CD8-positive, alpha-beta memory T cell (primary cell): ENCODE results near the gene POLR2C. TPM values are rescaled to one million over a fixed set of nuclear protein-coding genes. Genes with fewer than 3 reads are reported as not detected.

Experiments
- CTCF ChIA-PET: fragments of 350-600 bp; sonication (Branson Sonifier 250); formaldehyde crosslinking; loops from one replicate; lab custom pipeline; 2021; ENCODE audit warnings: antibody characterized with exemption; lab: Charles Lee
- POLR2A ChIA-PET: fragments of 350-600 bp; sonication (Branson Sonifier 250); formaldehyde crosslinking; loops from one replicate; lab custom pipeline; 2021; ENCODE audit warnings: antibody characterized with exemption; lab: Charles Lee
- DNase-seq, 5 donors: peaks; one replicate each; pipeline versions ENCODE4 v3.0.0 to v3.0.0-alpha.2; 2020 to 2022; ENCODE audit warnings: mixed read lengths in 1 of 5
- H3K27ac ChIP-seq: one replicate; pipeline ENCODE4 v1.7.0; 2013; ENCODE audit warnings: low read depth, mild to moderate bottlenecking, low read length, moderate library complexity
- H3K27me3 ChIP-seq: 2 replicates; pipeline ENCODE4 v1.7.0; 2013; ENCODE audit warnings: low read length, mild to moderate bottlenecking; ENCODE audit not compliant: insufficient read depth, poor library complexity, severe bottlenecking
- H3K36me3 ChIP-seq: 2 replicates; pipeline ENCODE4 v1.7.0; 2013; ENCODE audit warnings: mild to moderate bottlenecking, low read length, moderate library complexity; ENCODE audit not compliant: insufficient read depth
- H3K4me1 ChIP-seq: 2 replicates; pipeline ENCODE4 v1.7.0; 2013; ENCODE audit warnings: mild to moderate bottlenecking, low read length, moderate library complexity; ENCODE audit not compliant: insufficient read depth
- H3K4me3 ChIP-seq: 2 replicates; pipeline ENCODE4 v1.7.0; 2013; ENCODE audit warnings: mild to moderate bottlenecking, low read length
- H3K9me3 ChIP-seq: 2 replicates; pipeline ENCODE4 v1.7.0; 2013; ENCODE audit warnings: mild to moderate bottlenecking, low read length
- H3K27ac Mint-ChIP-seq, 8 donors: one replicate each; pipeline ENCODE4 v1.8.0; 2020 to 2021; ENCODE audit warnings: mixed read lengths in 8 of 8, mild to moderate bottlenecking in 6 of 8, inconsistent platforms in 3 of 8, moderate library complexity in 3 of 8
- H3K27me3 Mint-ChIP-seq, 2 donors: one replicate each; pipeline ENCODE4 v1.8.0; 2020 to 2021; ENCODE audit warnings: mixed read lengths in 2 of 2, mild to moderate bottlenecking in 1 of 2, moderate library complexity in 1 of 2
- H3K36me3 Mint-ChIP-seq, 3 donors: one replicate each; pipeline ENCODE4 v1.8.0; 2020 to 2021; ENCODE audit warnings: mixed read lengths in 3 of 3, inconsistent platforms in 1 of 3, mild to moderate bottlenecking in 1 of 3
- H3K4me1 Mint-ChIP-seq, 3 donors: one replicate each; pipeline ENCODE4 v1.8.0; 2020 to 2021; ENCODE audit warnings: mixed read lengths in 3 of 3, inconsistent platforms in 1 of 3, mild to moderate bottlenecking in 1 of 3
- H3K4me3 Mint-ChIP-seq, 7 donors: one replicate each; pipeline ENCODE4 v1.8.0; 2020 to 2021; ENCODE audit warnings: mixed read lengths in 7 of 7, mild to moderate bottlenecking in 6 of 7, moderate library complexity in 4 of 7, inconsistent platforms in 2 of 7
- H3K9me3 Mint-ChIP-seq, 5 donors: one replicate each; pipeline ENCODE4 v1.8.0; 2020 to 2022; ENCODE audit warnings: mixed read lengths in 5 of 5, mild to moderate bottlenecking in 3 of 5, moderate library complexity in 2 of 5, inconsistent platforms in 1 of 5
- polyA plus RNA-seq: library from polyadenylated mRNA; unstranded; fragments of 300-500 nt; fragmentation: Illumina TruSeq; gene quantifications from one replicate; pipeline ENCODE4 v1.2.3, GENCODE V29; 2021
- total RNA-seq, 2 experiments: library from RNA; stranded (reverse); gene quantifications; one replicate each; pipeline ENCODE4 v1.2.3, GENCODE V29; 2021

The POLR2C gene
- total and polyA plus RNA-seq, 3 experiments from 2014 or later = 36.1 to 95.0 (median 92.3) TPM

DNA sequence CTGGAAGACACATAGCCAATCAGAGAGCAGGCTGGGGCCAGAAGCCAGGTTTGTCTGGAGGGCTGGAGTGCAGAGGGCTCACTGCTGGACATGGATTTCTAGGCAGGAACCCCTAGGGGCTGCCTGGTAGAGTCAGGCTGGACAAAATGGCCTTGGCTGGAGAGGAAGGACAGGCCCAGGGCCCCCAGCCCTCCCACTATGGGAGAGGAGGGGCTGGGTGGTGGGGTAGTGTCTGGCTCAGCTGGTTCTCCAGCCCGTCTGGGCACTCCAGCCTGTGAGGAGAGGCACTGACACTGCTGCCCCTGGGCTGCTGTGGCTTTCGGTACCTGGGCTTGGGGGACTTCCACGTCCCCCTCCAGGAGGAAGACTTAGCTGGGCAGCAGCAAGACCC, 45.6 kb downstream of the POLR2C start:
- Histone ChIP-seq H3K36me3 (no peaks in the 10 kb centered on the region), H3K4me3 (no peak overlapping the region), H3K4me1 (no peaks in the 10 kb centered on the region), H3K9me3 (no peaks in the 10 kb centered on the region), H3K27me3 (no peaks in the 10 kb centered on the region), H3K27ac (no peak overlapping the region)
- H3K36me3 Mint-ChIP-seq = peaks cover 0 to 12% (median 4%) of the 10 kb centered on the region in 3 donors
- H3K4me1 Mint-ChIP-seq = no peaks in the 10 kb centered on the region
- H3K27me3 Mint-ChIP-seq = peaks cover 0 to 9% of the 10 kb centered on the region in 2 donors
- no peak for DNase-seq
- no peak overlapping the region for H3K27ac Mint-ChIP-seq
- no peaks in the 10 kb centered on the region for H3K9me3 Mint-ChIP-seq
- CTCF ChIA-PET = no interaction called here
- POLR2A ChIA-PET = interaction anchor here (0.6 to 1.4 kb wide), 3 partner anchors 34 to 1007 kb away, joined by 3 to 5 read pairs (median 4); partner anchors contain the start of gene ADGRG5
- H3K4me3 Mint-ChIP-seq = no peak overlapping the region

DNA sequence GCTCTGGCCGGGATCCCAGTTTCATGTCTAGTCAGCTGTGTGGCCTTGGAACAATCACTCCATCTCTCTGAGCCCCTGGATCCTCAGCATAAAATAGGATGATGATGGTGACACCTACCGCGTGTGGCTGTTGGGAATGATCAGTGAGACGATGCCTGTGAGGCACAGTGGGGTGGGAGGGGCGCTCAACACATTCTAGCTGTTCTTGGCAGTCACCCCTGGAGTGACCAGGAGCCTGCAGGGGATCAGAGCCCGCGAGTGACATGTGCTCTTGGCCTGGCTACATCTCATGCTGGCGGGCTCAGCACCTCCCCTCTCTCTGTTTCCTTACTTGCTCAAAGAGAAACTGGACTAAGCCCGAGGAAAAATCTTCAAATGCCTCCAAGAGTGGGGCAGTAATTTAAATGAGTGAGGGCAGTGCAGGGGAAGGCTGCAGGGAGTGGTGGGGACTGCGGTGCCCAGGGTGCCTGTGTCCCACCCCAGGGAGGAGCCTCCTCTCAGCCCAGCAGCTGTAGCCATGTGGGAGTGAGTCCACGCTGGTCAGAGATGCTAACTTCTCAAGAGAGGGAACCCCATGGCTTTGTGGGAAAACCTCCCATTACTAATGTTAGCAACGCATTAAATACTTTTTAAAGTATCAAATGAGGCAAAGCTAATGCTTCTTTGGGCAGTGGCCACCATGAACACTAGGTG, 46.9 kb downstream of the POLR2C start:
- Histone ChIP-seq H3K9me3 (no peaks in the 10 kb centered on the region), H3K27ac (no peak overlapping the region), H3K4me3 (no peak overlapping the region), H3K27me3 (no peaks in the 10 kb centered on the region), H3K36me3 (no peaks in the 10 kb centered on the region), H3K4me1 (no peaks in the 10 kb centered on the region)
- H3K27ac Mint-ChIP-seq = peak overlapping the region in 2 of 8 donors; percentile 36 to 84
- H3K27me3 Mint-ChIP-seq = peaks cover 0 to 9% of the 10 kb centered on the region in 2 donors
- ChIA-PET POLR2A (interaction anchor here (1.4 kb wide), 1 partner anchor 33 kb away, joined by 3 read pairs; the partner anchor contains the start of gene ADGRG5), CTCF (interaction anchor here (1.5 kb wide), 1 partner anchor 93 kb away, joined by 3 read pairs; no protein-coding TSS in a partner anchor)
- H3K9me3 Mint-ChIP-seq = no peaks in the 10 kb centered on the region
- H3K36me3 Mint-ChIP-seq = peaks cover 0 to 25% (median 5%) of the 10 kb centered on the region in 3 donors
- no peak for DNase-seq
- no peaks in the 10 kb centered on the region for H3K4me1 Mint-ChIP-seq
- H3K4me3 Mint-ChIP-seq = no peak overlapping the region

DNA sequence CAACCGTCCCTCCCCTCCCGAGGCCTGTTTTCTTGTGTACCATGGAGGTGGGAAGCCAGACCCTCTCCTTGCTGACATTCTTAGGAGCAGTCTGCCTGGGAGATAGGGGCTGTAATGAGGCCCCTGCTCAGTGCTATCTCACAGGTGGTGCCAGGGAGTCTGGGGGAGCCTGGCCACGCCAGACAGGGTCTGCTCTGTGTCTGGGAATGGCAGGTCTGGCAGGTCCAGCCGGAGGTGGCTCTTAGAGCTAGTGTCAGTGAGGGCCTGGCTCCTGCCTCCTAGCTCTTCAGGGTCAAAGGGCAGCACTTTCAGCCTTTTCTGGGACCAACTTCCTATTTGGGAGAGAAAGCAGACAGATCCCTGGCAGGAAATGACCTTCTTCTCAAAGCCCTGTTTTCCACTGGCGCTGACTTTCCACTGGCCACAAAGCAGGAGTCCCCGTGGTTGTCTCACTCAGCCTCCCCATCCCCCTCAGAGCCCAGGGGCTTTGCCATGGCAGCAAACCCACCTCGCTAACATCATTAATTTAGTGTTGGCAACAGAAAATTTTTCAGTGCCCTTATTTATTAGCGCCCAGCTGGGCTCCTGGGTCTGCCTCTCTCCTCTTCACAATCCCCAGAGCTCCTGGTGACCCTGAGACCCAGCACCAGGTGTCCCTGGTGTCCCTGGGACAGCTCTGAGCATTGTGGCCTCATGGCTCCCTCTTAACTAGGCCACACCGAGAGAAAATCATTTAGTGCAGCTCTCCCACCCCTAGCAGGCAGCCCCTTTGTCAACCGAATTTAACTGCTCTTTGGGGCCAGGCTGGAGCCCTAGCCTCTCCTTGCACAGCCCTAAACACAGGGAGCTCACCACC, 47.8 kb downstream of the POLR2C start:
- no peak for DNase-seq
- Histone ChIP-seq H3K27ac (no peak overlapping the region), H3K4me1 (no peaks in the 10 kb centered on the region), H3K27me3 (no peaks in the 10 kb centered on the region), H3K36me3 (no peaks in the 10 kb centered on the region), H3K4me3 (no peak overlapping the region), H3K9me3 (no peaks in the 10 kb centered on the region)
- no peak overlapping the region for H3K27ac Mint-ChIP-seq
- CTCF ChIA-PET = interaction anchor here (1.5 to 1.7 kb wide), 2 partner anchors 10 to 94 kb away, joined by 3 to 9 read pairs; no protein-coding TSS in a partner anchor
- POLR2A ChIA-PET = no interaction called here
- no peaks in the 10 kb centered on the region for H3K9me3 Mint-ChIP-seq
- peaks cover 0 to 31% (median 6%) of the 10 kb centered on the region in 3 donors for H3K36me3 Mint-ChIP-seq
- H3K4me1 Mint-ChIP-seq = no peaks in the 10 kb centered on the region
- peaks cover 0 to 6% of the 10 kb centered on the region in 2 donors for H3K27me3 Mint-ChIP-seq
- no peak overlapping the region for H3K4me3 Mint-ChIP-seq

DNA sequence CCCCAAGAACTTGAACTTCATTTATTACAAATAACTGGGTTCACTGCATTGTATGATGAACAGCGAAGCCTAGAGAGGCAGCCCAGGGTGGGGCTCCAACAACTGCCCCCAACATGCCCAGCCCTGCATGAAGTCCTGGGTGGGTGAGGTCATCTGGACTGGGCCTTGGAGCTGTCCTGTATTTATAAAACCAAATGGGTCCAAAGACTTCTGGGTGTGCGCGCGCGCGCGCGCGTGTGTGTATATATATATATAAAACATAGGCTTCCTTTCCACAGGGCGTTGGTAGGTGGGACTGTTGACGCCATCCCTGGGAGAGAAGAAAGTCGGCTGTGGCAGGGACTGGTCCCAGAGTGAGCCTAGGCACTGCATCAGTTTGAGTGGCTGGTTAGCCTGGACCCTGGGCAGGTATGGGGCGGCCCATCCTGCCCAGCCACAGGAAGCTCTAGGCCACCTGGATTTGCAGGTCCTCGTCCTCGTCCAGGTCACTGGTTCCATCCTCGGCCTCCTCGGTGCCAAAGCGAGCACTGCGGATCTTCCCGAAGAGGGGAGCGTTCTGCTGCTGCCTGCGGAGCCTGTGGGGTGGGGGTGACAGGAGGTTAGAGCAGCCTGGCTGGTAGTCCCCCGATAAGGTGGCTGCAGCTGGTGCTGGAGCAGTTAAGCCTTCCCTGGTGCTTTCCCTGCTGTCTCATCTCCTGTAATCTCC, 50.0 kb downstream of the POLR2C start:
- Mint-ChIP-seq H3K4me1 (peaks cover 0 to 4% (median 0%) of the 10 kb centered on the region in 3 donors), H3K4me3 (no peak overlapping the region), H3K9me3 (no peaks in the 10 kb centered on the region), H3K27me3 (peaks cover 0 to 9% of the 10 kb centered on the region in 2 donors), H3K36me3 (peaks cover 0 to 50% (median 6%) of the 10 kb centered on the region in 3 donors), H3K27ac (peak overlapping the region in 2 of 8 donors; percentile 26 to 33)
- Histone ChIP-seq H3K4me1 (no peaks in the 10 kb centered on the region), H3K9me3 (no peaks in the 10 kb centered on the region), H3K36me3 (no peaks in the 10 kb centered on the region), H3K27ac (no peak overlapping the region), H3K27me3 (no peaks in the 10 kb centered on the region), H3K4me3 (no peak overlapping the region)
- POLR2A ChIA-PET = no interaction called here
- CTCF ChIA-PET = interaction anchor here (2.7 kb wide), 1 partner anchor 50 kb away, joined by 7 read pairs; the partner anchor contains the start of gene POLR2C
- no peak for DNase-seq

DNA sequence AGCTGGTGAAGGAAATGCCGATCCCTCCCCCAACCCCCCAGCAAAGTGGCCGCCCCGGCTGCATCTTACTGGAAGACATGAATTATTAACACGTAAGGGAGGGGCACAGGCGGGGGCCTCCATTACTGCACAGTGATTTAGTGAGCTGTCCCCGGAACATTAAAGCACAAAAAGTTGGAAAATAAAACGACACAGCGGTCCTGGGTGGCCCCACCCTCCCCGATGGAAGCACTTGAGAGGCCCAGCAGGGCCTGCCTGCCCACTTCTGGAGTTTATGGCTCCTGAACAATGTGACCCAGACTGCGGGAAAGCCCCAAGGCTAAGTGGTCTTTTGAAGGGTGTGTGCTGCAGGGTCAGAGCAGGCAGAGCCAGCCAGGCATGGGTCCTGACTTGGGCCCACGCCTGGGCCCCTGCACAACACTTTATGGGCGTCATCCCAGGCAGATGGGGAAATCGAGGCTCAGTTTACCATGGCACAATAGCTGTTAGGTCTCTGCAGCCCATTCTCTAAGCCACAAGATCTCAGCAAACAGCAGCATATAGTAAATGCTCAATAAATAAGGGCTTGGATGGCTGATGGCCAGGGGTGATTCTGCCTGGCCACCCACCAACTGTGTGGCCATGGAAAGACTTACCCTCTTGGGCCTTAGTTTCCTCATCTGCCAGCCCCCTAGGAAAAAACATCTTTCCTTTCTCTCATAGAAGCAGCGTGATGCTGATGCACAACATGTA, 51.1 kb downstream of the POLR2C start:
- Mint-ChIP-seq H3K4me3 (no peak overlapping the region), H3K27ac (peak overlapping the region in 1 of 8 donors; percentile 39), H3K9me3 (no peaks in the 10 kb centered on the region), H3K27me3 (peaks cover 0 to 8% of the 10 kb centered on the region in 2 donors), H3K36me3 (peaks cover 0 to 61% (median 6%) of the 10 kb centered on the region in 3 donors), H3K4me1 (peaks cover 0 to 4% (median 0%) of the 10 kb centered on the region in 3 donors)
- no peaks in the 10 kb centered on the region for H3K36me3 ChIP-seq
- ChIA-PET POLR2A (no interaction called here), CTCF (interaction anchor here (1.2 to 2.7 kb wide), 2 partner anchors 9 to 51 kb away, joined by 3 to 7 read pairs; partner anchors contain the start of gene POLR2C)
- DNase-seq = no peak
- H3K9me3 ChIP-seq = no peaks in the 10 kb centered on the region
- H3K27ac ChIP-seq = no peak overlapping the region
- H3K27me3 ChIP-seq = no peaks in the 10 kb centered on the region
- H3K4me1 ChIP-seq = no peaks in the 10 kb centered on the region
- no peak overlapping the region for H3K4me3 ChIP-seq

DNA sequence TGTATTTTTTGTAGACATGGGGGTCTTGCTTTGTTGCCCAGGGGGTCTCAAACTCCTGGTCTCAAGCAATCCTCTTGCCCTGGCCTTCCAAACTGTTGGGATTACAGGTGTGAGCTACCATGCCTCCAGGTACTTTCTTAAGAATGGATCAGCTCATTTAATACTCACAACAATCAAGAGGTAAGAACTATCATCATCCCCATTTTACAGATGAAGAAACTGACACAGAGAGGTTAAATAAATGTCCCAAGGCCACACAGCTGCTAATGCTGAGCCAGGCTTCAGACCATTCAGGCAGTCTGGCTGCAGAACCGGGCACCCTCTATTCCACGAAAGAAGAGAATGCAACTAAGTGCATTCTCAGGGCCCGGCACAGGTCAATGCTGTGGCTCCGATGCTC, 51.9 kb downstream of the POLR2C start:
- POLR2A ChIA-PET = no interaction called here
- Histone ChIP-seq H3K27me3 (no peaks in the 10 kb centered on the region), H3K4me1 (no peaks in the 10 kb centered on the region), H3K4me3 (no peak overlapping the region), H3K36me3 (no peaks in the 10 kb centered on the region), H3K27ac (no peak overlapping the region), H3K9me3 (no peaks in the 10 kb centered on the region)
- no peak overlapping the region for H3K27ac Mint-ChIP-seq
- no peak for DNase-seq
- H3K36me3 Mint-ChIP-seq = peaks cover 0 to 66% (median 7%) of the 10 kb centered on the region in 3 donors
- CTCF ChIA-PET = interaction anchor here (1.2 to 2.7 kb wide), 2 partner anchors 9 to 52 kb away, joined by 3 to 7 read pairs; partner anchors contain the start of gene POLR2C
- H3K9me3 Mint-ChIP-seq = no peaks in the 10 kb centered on the region
- H3K4me3 Mint-ChIP-seq = no peak overlapping the region
- H3K27me3 Mint-ChIP-seq = peaks cover 0 to 4% of the 10 kb centered on the region in 2 donors
- peaks cover 0 to 6% (median 0%) of the 10 kb centered on the region in 3 donors for H3K4me1 Mint-ChIP-seq
